HepG2 (cell line): ENCODE measurements around the gene PLAGL2. TPM values are rescaled to one million over a fixed set of nuclear protein-coding genes. Genes with fewer than 3 reads are reported as not detected.

Experiments
- AHR ChIP-seq: IDR thresholded peaks from 2 replicates; pipeline ENCODE4 v1.6.1; 2018; ENCODE audit warnings: missing genetic modification reagents, missing compliant biosample characterization
- CHCHD3 ChIP-seq: sonication (generic); formaldehyde crosslinking; IDR thresholded peaks from 2 replicates; pipeline ENCODE4 v1.8.0; 2022; ENCODE audit warnings: mild to moderate bottlenecking, missing genetic modification reagents, moderate library complexity
- CHD2 ChIP-seq: IDR thresholded peaks from 2 replicates; pipeline ENCODE4 v1.6.1; 2011; ENCODE audit warnings: low read depth, low read length, improper control_type of control experiment
- ELF3 ChIP-seq: IDR thresholded peaks from 2 replicates; pipeline ENCODE4 v1.6.1; 2016; ENCODE audit warnings: missing genetic modification reagents, missing compliant biosample characterization
- FOXK2 ChIP-seq: fragments of 450-650 bp; IDR thresholded peaks from 2 replicates; pipeline ENCODE4 v1.6.1; 2016
- MIXL1 ChIP-seq: IDR thresholded peaks from 2 replicates; pipeline ENCODE4 v1.6.1; 2016
- NKX3-1 ChIP-seq: sonication (generic); formaldehyde crosslinking; IDR thresholded peaks from 2 replicates; pipeline ENCODE4 v1.5.0; 2020; ENCODE audit warnings: missing genetic modification reagents
- PRMT3 ChIP-seq: sonication (generic); formaldehyde crosslinking; IDR thresholded peaks from 2 replicates; pipeline ENCODE4 v1.8.1; 2022; ENCODE audit warnings: low read depth, mild to moderate bottlenecking, moderate library complexity, missing genetic modification reagents, borderline replicate concordance
- SMAD3 ChIP-seq: sonication (generic); formaldehyde crosslinking; IDR thresholded peaks from 2 replicates; pipeline ENCODE4 v1.4.0; 2020; ENCODE audit warnings: missing genetic modification reagents
- SMC3 ChIP-seq: IDR thresholded peaks from 2 replicates; pipeline ENCODE4 v1.6.1; 2011; ENCODE audit warnings: low read length, improper control_type of control experiment
- SYNCRIP ChIP-seq: fragments of 200-400 bp; formaldehyde crosslinking; IDR thresholded peaks from 2 replicates; pipeline ENCODE4 v1.6.1; 2018; ENCODE audit warnings: mild to moderate bottlenecking, low read depth, low read length; ENCODE audit not compliant: insufficient read depth
- TERF1 ChIP-seq: sonication (generic); formaldehyde crosslinking; IDR thresholded peaks from 2 replicates; pipeline ENCODE4 v1.8.0; 2022; ENCODE audit warnings: mild to moderate bottlenecking, missing genetic modification reagents, moderate library complexity
- ZBTB7B ChIP-seq: sonication (generic); formaldehyde crosslinking; IDR thresholded peaks from 2 replicates; pipeline ENCODE4 v1.4.0; 2020; ENCODE audit warnings: missing genetic modification reagents
- ZFP1 ChIP-seq: IDR thresholded peaks from 2 replicates; pipeline ENCODE4 v1.6.1; 2016
- ZFP36L1 ChIP-seq: sonication (generic); formaldehyde crosslinking; IDR thresholded peaks from 2 replicates; pipeline ENCODE4 v1.8.0; 2022; ENCODE audit warnings: mild to moderate bottlenecking, missing genetic modification reagents, moderate library complexity
- ZNF138 ChIP-seq: sonication (generic); formaldehyde crosslinking; IDR thresholded peaks from 2 replicates; pipeline ENCODE4 v1.5.0; 2020; ENCODE audit warnings: mild to moderate bottlenecking, low read depth, missing genetic modification reagents
- ZNF225 ChIP-seq: sonication (generic); formaldehyde crosslinking; IDR thresholded peaks from 2 replicates; pipeline ENCODE4 v1.4.0; 2020; ENCODE audit warnings: mild to moderate bottlenecking, missing genetic modification reagents
- ZNF232 ChIP-seq: sonication (generic); formaldehyde crosslinking; IDR thresholded peaks from 2 replicates; pipeline ENCODE4 v1.4.0; 2020; ENCODE audit warnings: missing genetic modification reagents, borderline replicate concordance
- ZNF460 ChIP-seq: sonication (generic); formaldehyde crosslinking; IDR thresholded peaks from 2 replicates; pipeline ENCODE4 v1.5.1; 2020; ENCODE audit warnings: missing genetic modification reagents, mild to moderate bottlenecking, borderline replicate concordance
- ZNF557 ChIP-seq: sonication (generic); formaldehyde crosslinking; IDR thresholded peaks from 2 replicates; pipeline ENCODE4 v1.4.0; 2020; ENCODE audit warnings: missing genetic modification reagents
- ZNF558 ChIP-seq: sonication (generic); formaldehyde crosslinking; IDR thresholded peaks from 2 replicates; pipeline ENCODE4 v1.9.0; 2022; ENCODE audit warnings: mild to moderate bottlenecking, missing genetic modification reagents, borderline replicate concordance
- ZNF644 ChIP-seq: IDR thresholded peaks from 2 replicates; pipeline ENCODE4 v1.6.1; 2016; ENCODE audit warnings: low read depth
- ZNF652 ChIP-seq: IDR thresholded peaks from 2 replicates; pipeline ENCODE4 v1.6.1; 2016; ENCODE audit warnings: low read depth, borderline replicate concordance
- ZNF749 ChIP-seq: sonication (generic); formaldehyde crosslinking; IDR thresholded peaks from 2 replicates; pipeline ENCODE4 v1.8.0; 2022; ENCODE audit warnings: mild to moderate bottlenecking, missing genetic modification reagents, moderate library complexity, borderline replicate concordance
- ZNF841 ChIP-seq: sonication (generic); formaldehyde crosslinking; IDR thresholded peaks from 2 replicates; pipeline ENCODE4 v1.8.1; 2023; ENCODE audit warnings: missing genetic modification reagents, borderline replicate concordance
- polyA plus RNA-seq, 8 experiments: library from polyadenylated mRNA; depleted of rRNA in 3 of 8; stranded (reverse) in 7 of 8; unstranded in 1 of 8; fragments of >200 nt; fragmentation: Illumina TruSeq in 4 of 8; extraction: Trizol in 4 of 8; gene quantifications; 2 replicates each; pipeline versions ENCODE4 v1.2.1 to v1.2.3, GENCODE V29; 2011 to 2016; ENCODE audit warnings: low read depth in 4 of 8, missing spikeins in 1 of 8, mixed read lengths in 1 of 8; ENCODE audit not compliant: insufficient read depth in 1 of 8
- total RNA-seq, 5 experiments: library from RNA; depleted of rRNA; stranded (reverse); fragments of >200 nt; fragmentation: Illumina TruSeq; extraction: Trizol; gene quantifications; 2 replicates each; pipeline ENCODE4 v1.2.3, GENCODE V29; 2016; ENCODE audit warnings: low read depth in 1 of 5
- TF ChIP-seq, protein P1 (sequence below): IDR thresholded peaks from 2 replicates; pipeline ENCODE4 v1.6.1; 2016; ENCODE audit warnings: missing compliant biosample characterization, missing genetic modification reagents, borderline replicate concordance
- TF ChIP-seq, protein P2 (sequence below): sonication (generic); formaldehyde crosslinking; IDR thresholded peaks from 2 replicates; pipeline ENCODE4 v1.8.1; 2023; ENCODE audit warnings: mild to moderate bottlenecking, missing genetic modification reagents, borderline replicate concordance
- TF ChIP-seq, protein P3 (sequence below), 2 experiments: sonication (generic) in 1 of 2; formaldehyde crosslinking in 1 of 2; IDR thresholded peaks; 2 replicates each; pipeline versions ENCODE4 v1.4.0 to v1.6.1; 2018 to 2020; ENCODE audit warnings: missing genetic modification reagents in 2 of 2, borderline replicate concordance in 1 of 2, low read depth in 1 of 2, mild to moderate bottlenecking in 1 of 2, missing biosample characterization in 1 of 2

Gene PLAGL2
- total and polyA plus RNA-seq, 2 of the 13 experiments (the other 11 are each of a cell fraction or from before 2014, with no cell fraction given) = 15.2 to 15.3 TPM

- TF ChIP-seq, protein P1, sequence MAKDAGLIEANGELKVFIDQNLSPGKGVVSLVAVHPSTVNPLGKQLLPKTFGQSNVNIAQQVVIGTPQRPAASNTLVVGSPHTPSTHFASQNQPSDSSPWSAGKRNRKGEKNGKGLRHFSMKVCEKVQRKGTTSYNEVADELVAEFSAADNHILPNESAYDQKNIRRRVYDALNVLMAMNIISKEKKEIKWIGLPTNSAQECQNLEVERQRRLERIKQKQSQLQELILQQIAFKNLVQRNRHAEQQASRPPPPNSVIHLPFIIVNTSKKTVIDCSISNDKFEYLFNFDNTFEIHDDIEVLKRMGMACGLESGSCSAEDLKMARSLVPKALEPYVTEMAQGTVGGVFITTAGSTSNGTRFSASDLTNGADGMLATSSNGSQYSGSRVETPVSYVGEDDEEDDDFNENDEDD (CRISPR knock-in tag) = peak; percentile 94
- TF ChIP-seq ZNF749 (CRISPR knock-in tag) (0 out of 2 replicates have a peak, but pooled peaks have one; percentile 49), AHR (CRISPR knock-in tag) (peak; percentile 92), MIXL1 (CRISPR knock-in tag) (0 out of 2 replicates have a peak, but pooled peaks have one; percentile 8), NKX3-1 (CRISPR knock-in tag) (peak; percentile 51), FOXK2 (no peak), ZNF644 (CRISPR knock-in tag) (no peak), TERF1 (no peak), ZNF460 (CRISPR knock-in tag) (no peak), PRMT3 (CRISPR knock-in tag) (no peak), SMAD3 (peak; percentile 74), ZBTB7B (CRISPR knock-in tag) (peak; percentile 50; the same call in 1 of the 2 replicates), ZFP36L1 (CRISPR knock-in tag) (no peak), ZNF138 (CRISPR knock-in tag) (peak; percentile 36), ZNF558 (peak; percentile 92; the same call in 1 of the 2 replicates), SYNCRIP (no peak), CHCHD3 (CRISPR knock-in tag) (peak; percentile 68; the same call in 1 of the 2 replicates), ELF3 (peak; percentile 88), ZNF225 (peak; percentile 82), CHD2 (no peak), ZFP1 (peak; percentile 46), SMC3 (peak; percentile 3; the same call in 1 of the 2 replicates), ZNF557 (CRISPR knock-in tag) (0 out of 2 replicates have a peak, but pooled peaks have one; percentile 42), ZNF652 (CRISPR knock-in tag) (no peak), ZNF232 (no peak; the same call in 1 of the 2 replicates), ZNF841 (CRISPR knock-in tag) (no peak)
- TF ChIP-seq, protein P2, sequence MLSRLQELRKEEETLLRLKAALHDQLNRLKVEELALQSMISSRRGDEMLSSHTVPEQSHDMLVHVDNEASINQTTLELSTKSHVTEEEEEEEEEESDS (CRISPR knock-in tag) = no peak
- TF ChIP-seq, protein P3, sequence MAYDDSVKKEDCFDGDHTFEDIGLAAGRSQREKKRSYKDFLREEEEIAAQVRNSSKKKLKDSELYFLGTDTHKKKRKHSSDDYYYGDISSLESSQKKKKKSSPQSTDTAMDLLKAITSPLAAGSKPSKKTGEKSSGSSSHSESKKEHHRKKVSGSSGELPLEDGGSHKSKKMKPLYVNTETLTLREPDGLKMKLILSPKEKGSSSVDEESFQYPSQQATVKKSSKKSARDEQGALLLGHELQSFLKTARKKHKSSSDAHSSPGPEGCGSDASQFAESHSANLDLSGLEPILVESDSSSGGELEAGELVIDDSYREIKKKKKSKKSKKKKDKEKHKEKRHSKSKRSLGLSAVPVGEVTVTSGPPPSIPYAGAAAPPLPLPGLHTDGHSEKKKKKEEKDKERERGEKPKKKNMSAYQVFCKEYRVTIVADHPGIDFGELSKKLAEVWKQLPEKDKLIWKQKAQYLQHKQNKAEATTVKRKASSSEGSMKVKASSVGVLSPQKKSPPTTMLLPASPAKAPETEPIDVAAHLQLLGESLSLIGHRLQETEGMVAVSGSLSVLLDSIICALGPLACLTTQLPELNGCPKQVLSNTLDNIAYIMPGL (CRISPR knock-in tag; IDR thresholded peaks at IDR 0.05; ENCODE audit: borderline replicate concordance in 1 of 2, low read depth in 1 of 2) = peak; percentile 53 to 80
Measured at GRCh38 chr20:32207626-32208498, at the start of gene PLAGL2, which contains the start of gene POFUT1 (continued).
